Activated CD4-positive, alpha-beta memory T cell treated with anti-CD3 and anti-CD28 coated beads, Interleukin-2, amount 10 ng/mL, durations not matched to agents 7 days and 5 days (primary cell): ENCODE measurements around the gene NCDN. TPM values are rescaled to one million over a fixed set of nuclear protein-coding genes. Genes with fewer than 3 reads are reported as not detected.

Experiments
- CTCF ChIA-PET: fragments of 350-600 bp; sonication (Branson Sonifier 250); formaldehyde crosslinking; loops from one replicate; lab custom pipeline; 2021; ENCODE audit warnings: antibody characterized with exemption, inconsistent platforms; lab: Charles Lee
- POLR2A ChIA-PET: fragments of 350-600 bp; sonication (Branson Sonifier 250); formaldehyde crosslinking; loops from one replicate; lab custom pipeline; 2021; ENCODE audit warnings: antibody characterized with exemption; lab: Charles Lee
- DNase-seq: peaks from one replicate; pipeline ENCODE4 v3.0.0-alpha.2; 2020
- H3K27ac Mint-ChIP-seq: one replicate; pipeline ENCODE4 v1.8.0; 2021; ENCODE audit warnings: mild to moderate bottlenecking, mixed read lengths
- H3K27me3 Mint-ChIP-seq: one replicate; pipeline ENCODE4 v1.8.0; 2021; ENCODE audit warnings: mixed read lengths
- H3K36me3 Mint-ChIP-seq: one replicate; pipeline ENCODE4 v1.8.0; 2021; ENCODE audit warnings: low read depth, mixed read lengths
- H3K4me1 Mint-ChIP-seq: one replicate; pipeline ENCODE4 v1.8.0; 2021; ENCODE audit warnings: mixed read lengths
- H3K4me3 Mint-ChIP-seq: one replicate; pipeline ENCODE4 v1.8.0; 2021; ENCODE audit warnings: mild to moderate bottlenecking, mixed read lengths
- H3K9me3 Mint-ChIP-seq: one replicate; pipeline ENCODE4 v1.8.0; 2021; ENCODE audit warnings: mixed read lengths
- total RNA-seq, 2 experiments: library from RNA; stranded (reverse); gene quantifications; one replicate each; pipeline ENCODE4 v1.2.3, GENCODE V29; 2021

NCDN gene
- 10 to 100 TPM; 25.6 to 27.8 TPM for total RNA-seq

- Mint-ChIP-seq H3K27ac (peak within 1 kb of the TSS; percentile 94), H3K4me1 (peaks cover 47% of the 10 kb centered on the region), H3K4me3 (peak within 1 kb of the TSS; percentile 95), H3K36me3 (peaks cover 16% of the 10 kb centered on the region), H3K9me3 (no peaks in the 10 kb centered on the region), H3K27me3 (no peaks in the 10 kb centered on the region)
- ChIA-PET CTCF (interaction anchor here (1.0 to 2.9 kb wide), 4 partner anchors 11 to 107 kb away, joined by 3 to 45 read pairs (median 6); partner anchors contain the start of gene TFAP2E), POLR2A (interaction anchor here (0.8 to 5.3 kb wide), 18 partner anchors 10 to 574 kb away, joined by 3 to 61 read pairs (median 5); partner anchors contain the start of genes CLSPN, SFPQ, TFAP2E and ZMYM1)
- DNase-seq = peak; percentile 97
Observed at GRCh38 chr1:35557611-35558373, at the start of gene NCDN. Gene NCDN, plus strand, starts transcription at chr1:35557799. Its CDS starts 392 bp downstream, at chr1:35558191.

GRCh38 chr1:35507947-35508346 is 49.7 kb upstream of the NCDN start:
- Mint-ChIP-seq H3K9me3 (peaks cover 6% of the 10 kb centered on the region), H3K36me3 (peaks cover 42% of the 10 kb centered on the region), H3K27ac (no peak overlapping the region), H3K4me3 (no peak overlapping the region), H3K27me3 (no peaks in the 10 kb centered on the region), H3K4me1 (peaks cover 43% of the 10 kb centered on the region)
- POLR2A ChIA-PET = interaction anchor here (1.0 kb wide), 2 partner anchors 8 to 30 kb away, joined by 4 read pairs; no protein-coding TSS in a partner anchor
- DNase-seq = no peak
- CTCF ChIA-PET = interaction anchor here (0.7 kb wide), 1 partner anchor 57 kb away, joined by 3 read pairs; no protein-coding TSS in a partner anchor

- ChIA-PET POLR2A (interaction anchor here (1.2 kb wide), 1 partner anchor 47 kb away, joined by 6 read pairs; the partner anchor contains the start of genes KIAA0319L and NCDN), CTCF (no interaction called here)
- H3K4me1 Mint-ChIP-seq = peaks cover 38% of the 10 kb centered on the region
- H3K9me3 Mint-ChIP-seq = peaks cover 9% of the 10 kb centered on the region
- H3K4me3 Mint-ChIP-seq = no peak overlapping the region
- no peaks in the 10 kb centered on the region for H3K27me3 Mint-ChIP-seq
- H3K36me3 Mint-ChIP-seq = peaks cover 41% of the 10 kb centered on the region
- no peak for DNase-seq
- no peak overlapping the region for H3K27ac Mint-ChIP-seq
Observed at GRCh38 chr1:35509558-35509957, 48.0 kb upstream of the NCDN start.

- CTCF ChIA-PET = interaction anchor here (1.5 kb wide), 1 partner anchor 372 kb away, joined by 3 read pairs; the partner anchor contains the start of gene AGO1
- H3K27ac Mint-ChIP-seq = no peak overlapping the region
- POLR2A ChIA-PET = no interaction called here
- H3K36me3 Mint-ChIP-seq = peaks cover 49% of the 10 kb centered on the region
- H3K4me3 Mint-ChIP-seq = no peak overlapping the region
- peaks cover 22% of the 10 kb centered on the region for H3K4me1 Mint-ChIP-seq
- no peaks in the 10 kb centered on the region for H3K27me3 Mint-ChIP-seq
- no peak for DNase-seq
- H3K9me3 Mint-ChIP-seq = peaks cover 23% of the 10 kb centered on the region
Observed at GRCh38 chr1:35511305-35511704, 46.3 kb upstream of the NCDN start.

- Mint-ChIP-seq H3K27ac (no peak overlapping the region), H3K4me1 (no peaks in the 10 kb centered on the region), H3K27me3 (no peaks in the 10 kb centered on the region), H3K36me3 (peaks cover 47% of the 10 kb centered on the region), H3K4me3 (no peak overlapping the region), H3K9me3 (peaks cover 40% of the 10 kb centered on the region)
- ChIA-PET CTCF (interaction anchor here (1.4 kb wide), 1 partner anchor 67 kb away, joined by 7 read pairs; no protein-coding TSS in a partner anchor), POLR2A (no interaction called here)
- no peak for DNase-seq
Observed at GRCh38 chr1:35518183-35518582, 39.4 kb upstream of the NCDN start.

- no peak overlapping the region for H3K4me3 Mint-ChIP-seq
- ChIA-PET CTCF (interaction anchor here (1.0 kb wide), 1 partner anchor 69 kb away, joined by 4 read pairs; no protein-coding TSS in a partner anchor), POLR2A (interaction anchor here (1.6 kb wide), 1 partner anchor 13 kb away, joined by 5 read pairs; no protein-coding TSS in a partner anchor)
- DNase-seq = no peak
- no peaks in the 10 kb centered on the region for H3K27me3 Mint-ChIP-seq
- no peaks in the 10 kb centered on the region for H3K4me1 Mint-ChIP-seq
- H3K27ac Mint-ChIP-seq = no peak overlapping the region
- peaks cover 49% of the 10 kb centered on the region for H3K36me3 Mint-ChIP-seq
- peaks cover 49% of the 10 kb centered on the region for H3K9me3 Mint-ChIP-seq
Observed at GRCh38 chr1:35519432-35519831, 38.2 kb upstream of the NCDN start.

- no peak overlapping the region for H3K27ac Mint-ChIP-seq
- DNase-seq = no peak
- no peaks in the 10 kb centered on the region for H3K27me3 Mint-ChIP-seq
- no peak overlapping the region for H3K4me3 Mint-ChIP-seq
- CTCF ChIA-PET = interaction anchor here (1.2 kb wide), 1 partner anchor 41 kb away, joined by 4 read pairs; no protein-coding TSS in a partner anchor
- H3K9me3 Mint-ChIP-seq = peaks cover 38% of the 10 kb centered on the region
- peaks cover 41% of the 10 kb centered on the region for H3K36me3 Mint-ChIP-seq
- H3K4me1 Mint-ChIP-seq = no peaks in the 10 kb centered on the region
- POLR2A ChIA-PET = no interaction called here
Observed at GRCh38 chr1:35524106-35524505, 33.5 kb upstream of the NCDN start.

GRCh38 chr1:35530168-35530567 is 27.4 kb upstream of the NCDN start:
- no peaks in the 10 kb centered on the region for H3K27me3 Mint-ChIP-seq

GRCh38 chr1:35530946-35531345 is 26.7 kb upstream of the NCDN start:
- Mint-ChIP-seq H3K27ac (no peak overlapping the region), H3K27me3 (no peaks in the 10 kb centered on the region), H3K9me3 (peaks cover 31% of the 10 kb centered on the region), H3K36me3 (peaks cover 72% of the 10 kb centered on the region), H3K4me3 (no peak overlapping the region), H3K4me1 (peaks cover 3% of the 10 kb centered on the region)
- ChIA-PET POLR2A (no interaction called here), CTCF (interaction anchor here (0.5 kb wide), 1 partner anchor 289 kb away, joined by 6 read pairs; no protein-coding TSS in a partner anchor)
- DNase-seq = no peak

More at GRCh38 chr1:35530168-35530567, 27.4 kb upstream of the NCDN start:
- peaks cover 2% of the 10 kb centered on the region for H3K4me1 Mint-ChIP-seq
- peaks cover 39% of the 10 kb centered on the region for H3K9me3 Mint-ChIP-seq
- no peak overlapping the region for H3K27ac Mint-ChIP-seq
- no peak for DNase-seq
- no peak overlapping the region for H3K4me3 Mint-ChIP-seq
- peaks cover 70% of the 10 kb centered on the region for H3K36me3 Mint-ChIP-seq
- ChIA-PET CTCF (interaction anchor here (0.6 kb wide), 1 partner anchor 157 kb away, joined by 5 read pairs; no protein-coding TSS in a partner anchor), POLR2A (no interaction called here)

GRCh38 chr1:35531368-35531767 is 26.2 kb upstream of the NCDN start:
- H3K36me3 Mint-ChIP-seq = peaks cover 76% of the 10 kb centered on the region
- ChIA-PET POLR2A (no interaction called here), CTCF (interaction anchor here (1.3 kb wide), 1 partner anchor 81 kb away, joined by 3 read pairs; no protein-coding TSS in a partner anchor)

GRCh38 chr1:35532497-35533223 is 24.9 kb upstream of the NCDN start:
- POLR2A ChIA-PET = interaction anchor here (1.1 to 1.3 kb wide), 2 partner anchors 17 to 27 kb away, joined by 3 to 6 read pairs; no protein-coding TSS in a partner anchor
- Mint-ChIP-seq H3K27ac (no peak overlapping the region), H3K36me3 (peaks cover 81% of the 10 kb centered on the region), H3K27me3 (no peaks in the 10 kb centered on the region), H3K4me1 (peaks cover 15% of the 10 kb centered on the region), H3K9me3 (peaks cover 27% of the 10 kb centered on the region), H3K4me3 (no peak overlapping the region)
- DNase-seq = no peak
- CTCF ChIA-PET = interaction anchor here (1.3 to 2.2 kb wide), 2 partner anchors 82 kb away, joined by 3 to 8 read pairs; no protein-coding TSS in a partner anchor

More at GRCh38 chr1:35531368-35531767, 26.2 kb upstream of the NCDN start:
- Mint-ChIP-seq H3K27ac (no peak overlapping the region), H3K9me3 (peaks cover 30% of the 10 kb centered on the region), H3K27me3 (no peaks in the 10 kb centered on the region), H3K4me1 (peaks cover 4% of the 10 kb centered on the region), H3K4me3 (no peak overlapping the region)
- no peak for DNase-seq

GRCh38 chr1:35533586-35533985 is 24.0 kb upstream of the NCDN start:
- Mint-ChIP-seq H3K36me3 (peaks cover 77% of the 10 kb centered on the region), H3K27me3 (no peaks in the 10 kb centered on the region), H3K9me3 (peaks cover 23% of the 10 kb centered on the region), H3K4me3 (no peak overlapping the region), H3K27ac (no peak overlapping the region), H3K4me1 (peaks cover 19% of the 10 kb centered on the region)
- CTCF ChIA-PET = interaction anchor here (2.2 kb wide), 1 partner anchor 83 kb away, joined by 8 read pairs; no protein-coding TSS in a partner anchor
- DNase-seq = no peak
- POLR2A ChIA-PET = interaction anchor here (1.1 to 1.3 kb wide), 2 partner anchors 16 to 28 kb away, joined by 3 to 6 read pairs; no protein-coding TSS in a partner anchor
